H1 (cell line): ENCODE measurements around the gene ACP6. TPM values are rescaled to one million over a fixed set of nuclear protein-coding genes. Genes with fewer than 3 reads are reported as not detected.

Experiments used
- CTCF ChIA-PET: fragments of 300-600 bp; sonication (Branson Sonifier 250); formaldehyde crosslinking; loops from one replicate; lab custom pipeline; 2021; ENCODE audit not compliant: partially characterized antibody; lab: Charles Lee
- POLR2A ChIA-PET: fragments of 300-600 bp; sonication (Branson Sonifier 250); formaldehyde crosslinking; loops from one replicate; lab custom pipeline; 2021; ENCODE audit warnings: inconsistent platforms; ENCODE audit not compliant: partially characterized antibody; lab: Charles Lee
- DNase-seq, 2 experiments: peaks; one replicate each; pipeline versions ENCODE4 v3.0.0 to v3.0.0-alpha.2; 2010 to 2022; ENCODE audit warnings: low spot score in 2 of 2, low read depth in 1 of 2, mixed read lengths in 1 of 2
- FAIRE-seq: peaks from 2 replicates; lab custom pipeline; 2011; peaks lifted over from hg19 to GRCh38; lab: Jason Lieb, UNC
- H2AFZ ChIP-seq: 2 replicates; pipeline ENCODE4 v1.8.1; 2012; ENCODE audit warnings: low read length, inconsistent platforms
- H2AK5ac ChIP-seq: 2 replicates; pipeline ENCODE4 v1.6.1; 2013; ENCODE audit warnings: low read depth, low read length
- H2BK120ac ChIP-seq: replicated peaks from 2 replicates; pipeline ENCODE3; 2013; ENCODE audit warnings: low read depth, low read length, inconsistent platforms
- H2BK12ac ChIP-seq: 2 replicates; pipeline ENCODE4 v1.6.1; 2013; ENCODE audit warnings: low read depth, low read length
- H2BK15ac ChIP-seq: 2 replicates; pipeline ENCODE4 v1.6.1; 2013; ENCODE audit warnings: low read length
- H2BK20ac ChIP-seq: 2 replicates; pipeline ENCODE4 v1.6.1; 2013; ENCODE audit warnings: low read length
- H2BK5ac ChIP-seq: 2 replicates; pipeline ENCODE4 v1.6.1; 2013; ENCODE audit warnings: low read depth, low read length
- H3K14ac ChIP-seq: 2 replicates; pipeline ENCODE4 v1.6.1; 2013; ENCODE audit warnings: inconsistent platforms; ENCODE audit not compliant: insufficient read length
- H3K18ac ChIP-seq: 2 replicates; pipeline ENCODE4 v1.6.1; 2013; ENCODE audit warnings: low read length; ENCODE audit errors: extremely low read depth
- H3K23ac ChIP-seq: 2 replicates; pipeline ENCODE4 v1.6.1; 2013; ENCODE audit warnings: inconsistent platforms; ENCODE audit not compliant: insufficient read length
- H3K23me2 ChIP-seq: 2 replicates; pipeline ENCODE4 v1.6.1; 2013; ENCODE audit warnings: low read depth, low read length
- H3K27ac ChIP-seq: 2 replicates; pipeline ENCODE4 v1.6.1; 2011; ENCODE audit warnings: low read depth, low read length, inconsistent platforms
- H3K27me3 ChIP-seq, 4 experiments: replicated peaks in 1 of 4; 1 replicate in 1 of 4; 2 replicates in 3 of 4; pipeline versions ENCODE4 v1.6.1 to v1.8.1; 2011 to 2013; ENCODE audit warnings: low read length in 3 of 4, mild to moderate bottlenecking in 3 of 4, inconsistent platforms in 2 of 4, mixed read lengths in 2 of 4, moderate library complexity in 1 of 4; ENCODE audit not compliant: control insufficient read depth in 3 of 4, insufficient read depth in 3 of 4; ENCODE audit errors: extremely low read depth in 1 of 4
- H3K36me3 ChIP-seq, 4 experiments: 2 replicates each; pipeline versions ENCODE4 v1.6.1 to v1.8.1; 2011 to 2013; ENCODE audit warnings: mild to moderate bottlenecking in 4 of 4, low read length in 3 of 4, moderate library complexity in 2 of 4, control low read depth in 1 of 4, inconsistent platforms in 1 of 4; ENCODE audit not compliant: insufficient read depth in 4 of 4, control insufficient read depth in 2 of 4
- H3K4ac ChIP-seq: replicated peaks from 2 replicates; pipeline ENCODE3; 2013; ENCODE audit warnings: low read length, low read depth, mixed read lengths, inconsistent platforms; ENCODE audit not compliant: insufficient read length
- H3K4me1 ChIP-seq, 4 experiments: replicated peaks in 1 of 4; 1 replicate in 1 of 4; 2 replicates in 3 of 4; pipeline versions ENCODE4 v1.6.1 to v1.8.1; 2011 to 2013; ENCODE audit warnings: low read length in 3 of 4, inconsistent platforms in 2 of 4, mixed read lengths in 1 of 4; ENCODE audit not compliant: insufficient read depth in 4 of 4, control insufficient read depth in 3 of 4
- H3K4me2 ChIP-seq, 2 experiments: 2 replicates each; pipeline versions ENCODE4 v1.6.1 to v1.8.1; 2011 to 2013; ENCODE audit warnings: low read depth in 2 of 2, low read length in 2 of 2, control low read depth in 1 of 2, inconsistent platforms in 1 of 2, mild to moderate bottlenecking in 1 of 2; ENCODE audit not compliant: insufficient read depth in 1 of 2
- H3K4me3 ChIP-seq, 4 experiments: fragments of 200-600, 300-600 bp in 1 of 4; sonication (generic), shearing (Covaris generic), sonication (Bioruptor Twin) in 1 of 4; 2 replicates each; pipeline versions ENCODE4 v1.5.1 to v1.8.1; 2011 to 2016; ENCODE audit warnings: low read length in 4 of 4, low read depth in 3 of 4, control low read depth in 2 of 4, inconsistent platforms in 2 of 4, mild to moderate bottlenecking in 2 of 4, mixed read lengths in 1 of 4, moderate library complexity in 1 of 4; ENCODE audit not compliant: insufficient read depth in 2 of 4; ENCODE audit errors: extremely low read depth in 1 of 4
- H3K56ac ChIP-seq: replicated peaks from 2 replicates; pipeline ENCODE3; 2013; ENCODE audit warnings: low read depth, mild to moderate bottlenecking, mixed read lengths, low read length, inconsistent platforms; ENCODE audit not compliant: insufficient read length
- H3K79me1 ChIP-seq: 2 replicates; pipeline ENCODE4 v1.6.1; 2013; ENCODE audit warnings: low read depth, low read length, control low read depth
- H3K79me2 ChIP-seq, 2 experiments: 2 replicates each; pipeline versions ENCODE4 v1.6.1 to v1.8.1; 2012 to 2013; ENCODE audit warnings: low read length in 2 of 2, mild to moderate bottlenecking in 2 of 2, inconsistent platforms in 1 of 2; ENCODE audit not compliant: insufficient read depth in 2 of 2, control insufficient read depth in 1 of 2
- H3K9ac ChIP-seq, 4 experiments: replicated peaks in 1 of 4; 1 replicate in 1 of 4; 2 replicates in 3 of 4; pipeline versions ENCODE4 v1.6.1 to v1.8.1; 2011 to 2013; ENCODE audit warnings: low read depth in 3 of 4, low read length in 3 of 4, control low read depth in 2 of 4, mild to moderate bottlenecking in 2 of 4, moderate library complexity in 2 of 4, inconsistent platforms in 1 of 4; ENCODE audit errors: extremely low read depth in 1 of 4
- H3K9me3 ChIP-seq, 2 experiments: 2 replicates each; pipeline versions ENCODE4 v1.6.1 to v1.8.1; 2012 to 2013; ENCODE audit warnings: mild to moderate bottlenecking in 2 of 2, moderate library complexity in 2 of 2, control low read depth in 1 of 2, inconsistent platforms in 1 of 2, low read depth in 1 of 2, low read length in 1 of 2, mixed read lengths in 1 of 2; ENCODE audit not compliant: insufficient read depth in 2 of 2
- H4K20me1 ChIP-seq, 2 experiments: replicated peaks in 1 of 2; 2 replicates each; pipeline versions ENCODE3 to v1.8.1; 2011 to 2013; ENCODE audit warnings: inconsistent platforms in 2 of 2, low read length in 2 of 2, mild to moderate bottlenecking in 1 of 2; ENCODE audit not compliant: insufficient read depth in 2 of 2, control insufficient read depth in 1 of 2
- H4K5ac ChIP-seq: 2 replicates; pipeline ENCODE4 v1.6.1; 2013; ENCODE audit warnings: low read length, low read depth, mixed read lengths, inconsistent platforms; ENCODE audit not compliant: insufficient read length
- H4K8ac ChIP-seq: 2 replicates; pipeline ENCODE4 v1.8.0; 2013; ENCODE audit warnings: mild to moderate bottlenecking, moderate library complexity, low read length, inconsistent platforms; ENCODE audit not compliant: insufficient read depth; ENCODE audit errors: extremely low read depth
- H4K91ac ChIP-seq: replicated peaks from 2 replicates; pipeline ENCODE3; 2013; ENCODE audit warnings: low read length, mixed read lengths, inconsistent platforms; ENCODE audit not compliant: insufficient read length
- ATF2 ChIP-seq: IDR thresholded peaks from 2 replicates; pipeline ENCODE4 v1.6.1; 2012; ENCODE audit warnings: low read length, inconsistent platforms
- ATF3 ChIP-seq: IDR thresholded peaks from 2 replicates; pipeline ENCODE4 v1.6.1; 2011; ENCODE audit warnings: low read depth, mild to moderate bottlenecking, low read length; ENCODE audit not compliant: insufficient read depth
- CEBPB ChIP-seq: IDR thresholded peaks from 2 replicates; pipeline ENCODE4 v1.6.1; 2012; ENCODE audit warnings: low read depth, low read length
- CTCF ChIP-seq, 3 experiments: IDR thresholded peaks; 1 replicate in 2 of 3; 2 replicates in 1 of 3; pipeline versions ENCODE4 v1.5.1 to v1.6.1; 2011; ENCODE audit warnings: low read length in 3 of 3, mild to moderate bottlenecking in 3 of 3, inconsistent platforms in 2 of 3, low read depth in 1 of 3, moderate library complexity in 1 of 3; ENCODE audit not compliant: insufficient read depth in 1 of 3; ENCODE audit errors: control extremely low read depth in 1 of 3
- EGR1 ChIP-seq: IDR thresholded peaks from 2 replicates; pipeline ENCODE4 v1.6.1; 2011; ENCODE audit warnings: low read depth, low read length, borderline replicate concordance
- HDAC2 ChIP-seq, 2 experiments: fragments of 300-600 bp in 1 of 2; sonication (generic) in 1 of 2; IDR thresholded peaks; 2 replicates each; pipeline ENCODE4 v1.6.1; 2011 to 2012; ENCODE audit warnings: low read depth in 2 of 2, low read length in 2 of 2, mild to moderate bottlenecking in 2 of 2, moderate library complexity in 2 of 2, borderline replicate concordance in 1 of 2, inconsistent platforms in 1 of 2
- SP1 ChIP-seq: IDR thresholded peaks from 2 replicates; pipeline ENCODE4 v1.6.1; 2011; ENCODE audit warnings: low read depth, low read length
- SP2 ChIP-seq: IDR thresholded peaks from 2 replicates; pipeline ENCODE4 v1.6.1; 2012; ENCODE audit warnings: mild to moderate bottlenecking, low read length, inconsistent platforms
- WGBS, 2 experiments: shearing (Covaris generic) in 1 of 2; methylation state at CpG; one replicate each; pipeline versions ENCODE4 v1.1.6 to v1.1.7; 2013 to 2015; ENCODE audit warnings: low lambda C conversion rate in 2 of 2, mixed read lengths in 2 of 2, inconsistent platforms in 1 of 2, low coverage in 1 of 2, missing lambda C conversion rate in 1 of 2; ENCODE audit not compliant: insufficient replicate concordance in 2 of 2, insufficient coverage in 1 of 2, insufficient read length in 1 of 2; ENCODE audit errors: extremely low coverage in 1 of 2, missing lambda C conversion rate in 1 of 2; 5-methylcytosine and 5-hydroxymethylcytosine counted together
- polyA plus RNA-seq, 7 experiments: library from polyadenylated mRNA; depleted of rRNA in 3 of 7; stranded (reverse) in 5 of 7; unstranded in 2 of 7; fragments of >200 nt in 5 of 7; fragments of 200-250 nt in 2 of 7; gene quantifications; 1 replicate in 5 of 7; 2 replicates in 1 of 7; 4 replicates in 1 of 7; pipeline versions ENCODE4 v1.2.1 to v1.2.3, GENCODE V29; 2011 to 2013; ENCODE audit warnings: missing spikeins in 2 of 7, mixed read lengths in 2 of 7
- total RNA-seq: library from RNA; stranded (reverse); fragmentation: NEBNext Ultra II Directional; extraction: Animal tissue kit (Norgen Biotek cat#: 25700); gene quantifications from 2 replicates; pipeline ENCODE4 v1.2.1, GENCODE V29; 2021

The ACP6 gene
- total and polyA plus RNA-seq, 2 of the 8 experiments (the other 6 are each of a cell fraction or from before 2014, with no cell fraction given) = 11.4 to 17.7 TPM

GRCh38 chr1:147654511-147654910 lies 15.8 kb downstream of the ACP6 start:
- H3K56ac ChIP-seq = no peak overlapping the region
- H3K9ac ChIP-seq = no peak overlapping the region
- H2BK15ac ChIP-seq = no peak overlapping the region
- H3K23me2 ChIP-seq = no peaks in the 10 kb centered on the region
- no peak overlapping the region for H4K8ac ChIP-seq
- H4K20me1 ChIP-seq = no peaks in the 10 kb centered on the region
- H2BK120ac ChIP-seq = no peak overlapping the region
- H3K4ac ChIP-seq = no peak overlapping the region
- no peak overlapping the region for H2AK5ac ChIP-seq
- H3K23ac ChIP-seq = no peak overlapping the region
- H3K4me1 ChIP-seq = no peaks in the 10 kb centered on the region
- H3K27ac ChIP-seq = no peak overlapping the region
- FAIRE-seq = no peak
- ChIA-PET POLR2A (no interaction called here), CTCF (interaction anchor here (1.1 to 1.2 kb wide), 3 partner anchors 10 to 238 kb away, joined by 3 to 5 read pairs (median 4); no protein-coding TSS in a partner anchor)
- no peak overlapping the region for H3K14ac ChIP-seq
- H4K91ac ChIP-seq = no peak overlapping the region
- no peak overlapping the region for H2BK5ac ChIP-seq
- peaks cover 6 to 34% (median 25%) of the 10 kb centered on the region in 4 experiments for H3K36me3 ChIP-seq
- no peaks in the 10 kb centered on the region for H3K9me3 ChIP-seq
- no peak for DNase-seq
- no peak overlapping the region for H4K5ac ChIP-seq
- 95% methylated on average over 5 of the region's 5 CpGs; no CpG with 5 or more reads in 1 of the 2 experiments for WGBS, 2 experiments
- no peak overlapping the region for H2BK12ac ChIP-seq
- H3K79me1 ChIP-seq = no peaks in the 10 kb centered on the region
- no peaks in the 10 kb centered on the region for H3K79me2 ChIP-seq
- no peak overlapping the region for H2AFZ ChIP-seq
- H3K18ac ChIP-seq = no peak overlapping the region
- H2BK20ac ChIP-seq = no peak overlapping the region
- no peak overlapping the region for H3K4me2 ChIP-seq
- H3K4me3 ChIP-seq = no peak overlapping the region
- H3K27me3 ChIP-seq = no peaks in the 10 kb centered on the region; a peak in 1 of 7 replicates
- no peak for TF ChIP-seq CEBPB
- TF ChIP-seq SP2 = no peak
- no peak for TF ChIP-seq HDAC2 (IDR thresholded peaks at IDR 0.05; ENCODE audit: borderline replicate concordance in 1 of 2, low read depth in 2 of 2, low read length in 2 of 2)
- TF ChIP-seq ATF2 = no peak
- TF ChIP-seq CTCF (IDR thresholded peaks at IDR 0.05; ENCODE audit: control extremely low read depth in 1 of 3, insufficient read depth in 1 of 3, low read depth in 1 of 3, low read length in 3 of 3) = no peak
- no peak for TF ChIP-seq ATF3
- TF ChIP-seq EGR1 = no peak
- no peak for TF ChIP-seq SP1
